Panc1 (cell line): ENCODE data around the gene RHBDD1. TPM values are rescaled to one million over a fixed set of nuclear protein-coding genes. Genes with fewer than 3 reads are reported as not detected.
A peak's percentile ranks its signal among the peaks of the same experiment; 100 is the strongest.

ENCODE experiments used
- ATAC-seq: fragments of 200-7000 bp; cut with Tn5 transposase; 2 replicates; pipeline ENCODE4 v1.9.1; 2020; ENCODE audit warnings: mild to moderate bottlenecking, moderate library complexity
- BruUV-seq: library from RNA; stranded (reverse); fragments of 400-500 nt; replicated peaks from 2 replicates; lab custom pipeline; 2021; lab: Mats Ljungman, UMichigan
- CTCF ChIA-PET: fragments of 300-600 bp; sonication (Branson Sonifier 250); formaldehyde crosslinking; loops from one replicate; lab custom pipeline; 2022; ENCODE audit warnings: antibody characterized with exemption; lab: Charles Lee
- POLR2A ChIA-PET: fragments of 300-600 bp; sonication (Branson Sonifier 250); formaldehyde crosslinking; loops from one replicate; lab custom pipeline; 2022; ENCODE audit warnings: antibody characterized with exemption; lab: Charles Lee
- DNase-seq: peaks from one replicate; pipeline ENCODE4 v3.0.0-alpha.2; 2010; ENCODE audit warnings: low read depth, low spot score
- H3K27ac ChIP-seq: 2 replicates; pipeline ENCODE4 v1.5.1; 2011; ENCODE audit warnings: mild to moderate bottlenecking, low read length, inconsistent platforms
- H3K27me3 ChIP-seq: fragments of 200-500 bp; sonication (Bioruptor generic); 2 replicates; pipeline ENCODE4 v1.6.0; 2014; ENCODE audit warnings: low read length, inconsistent platforms; ENCODE audit not compliant: control insufficient read depth, insufficient read depth
- H3K36me3 ChIP-seq: fragments of 200-500 bp; sonication (Bioruptor generic); 2 replicates; pipeline ENCODE4 v1.5.1; 2014; ENCODE audit warnings: inconsistent platforms, mild to moderate bottlenecking, low read length, moderate library complexity; ENCODE audit not compliant: control insufficient read depth, insufficient read depth
- H3K4me1 ChIP-seq: 2 replicates; pipeline ENCODE4 v1.5.1; 2011; ENCODE audit warnings: inconsistent platforms, mild to moderate bottlenecking, low read length, moderate library complexity; ENCODE audit not compliant: control insufficient read depth, insufficient read depth
- H3K4me3 ChIP-seq, 2 experiments: 2 replicates each; pipeline ENCODE4 v1.5.1; 2011 to 2012; ENCODE audit warnings: low read depth in 2 of 2, low read length in 2 of 2, mild to moderate bottlenecking in 2 of 2, inconsistent platforms in 1 of 2, moderate library complexity in 1 of 2
- H3K9me3 ChIP-seq: fragments of 200-500 bp; sonication (Bioruptor generic); 2 replicates; pipeline ENCODE4 v1.5.1; 2014; ENCODE audit warnings: low read depth, mild to moderate bottlenecking, inconsistent platforms, low read length, moderate library complexity; ENCODE audit not compliant: control insufficient read depth, insufficient read depth
- CTCF ChIP-seq: fragments of 450-650 bp; IDR thresholded peaks from 2 replicates; pipeline ENCODE4 v1.5.1; 2017; ENCODE audit warnings: mild to moderate bottlenecking
- POLR2AphosphoS5 ChIP-seq: IDR thresholded peaks from 2 replicates; pipeline ENCODE4 v1.6.1; 2012; ENCODE audit warnings: mild to moderate bottlenecking, low read depth, low read length, moderate library complexity
- REST ChIP-seq, 2 experiments: IDR thresholded peaks; 2 replicates each; pipeline ENCODE4 v1.6.1; 2011 to 2012; ENCODE audit warnings: low read depth in 2 of 2, control low read depth in 1 of 2, low read length in 1 of 2, mild to moderate bottlenecking in 1 of 2, moderate library complexity in 1 of 2; ENCODE audit not compliant: insufficient read depth in 1 of 2
- SIN3A ChIP-seq: IDR thresholded peaks from 2 replicates; pipeline ENCODE4 v1.6.1; 2012; ENCODE audit warnings: low read depth, mild to moderate bottlenecking, low read length, moderate library complexity, borderline replicate concordance; ENCODE audit not compliant: insufficient read depth
- TCF7L2 ChIP-seq: IDR thresholded peaks from 2 replicates; pipeline ENCODE4 v1.6.1; 2011; ENCODE audit warnings: mild to moderate bottlenecking, low read depth, low read length, inconsistent platforms
- in situ Hi-C: cut with HindIII; loops from 2 replicates; pipeline ENCODE4 v1.10.0; 2016; ENCODE audit warnings: low sequenced_read_pairs, low pct_unique_long_range_greater_than_20kb
- intact Hi-C: fragments of 100-400 bp; cut with micrococcal nuclease; formaldehyde crosslinking; loops from one replicate; pipeline ENCODE4 v1.10.0; 2022; ENCODE audit not compliant: unreplicated experiment
- total RNA-seq: library from RNA; stranded (reverse); gene quantifications from one replicate; pipeline ENCODE4 v1.2.1, GENCODE V29; 2021; ENCODE audit not compliant: unreplicated experiment

RHBDD1 gene
- total RNA-seq, 1 experiment from 2014 or later = 25.3 TPM

- Histone ChIP-seq H3K4me3 (peak overlapping the region; percentile 80 to 82), H3K27me3 (no peaks in the 10 kb centered on the region), H3K36me3 (no peaks in the 10 kb centered on the region), H3K27ac (peak overlapping the region; percentile 94), H3K9me3 (no peaks in the 10 kb centered on the region), H3K4me1 (peaks cover 20% of the 10 kb centered on the region)
- no TSS peak for BruUV-seq
- CTCF ChIA-PET = interaction anchor here (0.6 kb wide), 2 partner anchors 47 to 150 kb away, joined by 3 to 4 read pairs; no protein-coding TSS in a partner anchor
- DNase-seq = no peak
- TF ChIP-seq TCF7L2 = no peak
- no peak for TF ChIP-seq SIN3A
- TF ChIP-seq POLR2AphosphoS5 = no peak
- TF ChIP-seq REST (IDR thresholded peaks at IDR 0.05; ENCODE audit: insufficient read depth in 1 of 2, low read depth in 2 of 2, low read length in 1 of 2) = no peak
- no peak for TF ChIP-seq CTCF
- in situ Hi-C loops = no loop called here
- ATAC-seq = no peak
- intact Hi-C loops = no loop called here
- POLR2A ChIA-PET = no interaction called here
Observed at GRCh38 chr2:226837334-226837733, 1.5 kb downstream of the RHBDD1 start.

GRCh38 chr2:226837787-226838603, 2.1 kb downstream of the RHBDD1 start:
- no peak for TF ChIP-seq REST (IDR thresholded peaks at IDR 0.05; ENCODE audit: insufficient read depth in 1 of 2, low read depth in 2 of 2, low read length in 1 of 2)
- TF ChIP-seq SIN3A = no peak
- TF ChIP-seq TCF7L2 = no peak
- TF ChIP-seq POLR2AphosphoS5 = no peak
- TF ChIP-seq CTCF = no peak
- no TSS peak for BruUV-seq
- H3K36me3 ChIP-seq = no peaks in the 10 kb centered on the region
- CTCF ChIA-PET = interaction anchor here (0.6 kb wide), 2 partner anchors 47 to 150 kb away, joined by 3 to 4 read pairs; no protein-coding TSS in a partner anchor
- H3K4me1 ChIP-seq = peaks cover 20% of the 10 kb centered on the region
- POLR2A ChIA-PET = no interaction called here
- peak overlapping the region in 1 of 2 experiments; percentile 82; a peak in 1 of 4 replicates for H3K4me3 ChIP-seq
- DNase-seq (no peak), ATAC-seq (no peak)
- intact Hi-C loops = no loop called here
- H3K27me3 ChIP-seq = no peaks in the 10 kb centered on the region
- no peaks in the 10 kb centered on the region for H3K9me3 ChIP-seq
- in situ Hi-C loops = no loop called here
- H3K27ac ChIP-seq = peak overlapping the region; percentile 94; the same call in 1 of the 2 replicates
